SK-N-SH treated with all-trans-retinoic acid at 6 μM for 48 hours (cell line): ENCODE measurements around the gene TMEM51.

ENCODE experiments used
- ATAC-seq: fragments of 200-7000 bp; cut with Tn5 transposase; 3 replicates; pipeline ENCODE4 v1.9.1; 2020; ENCODE audit warnings: mild to moderate bottlenecking, moderate library complexity
- ARNTL ChIP-seq: fragments of 450-650 bp; formaldehyde crosslinking; IDR thresholded peaks from 2 replicates; pipeline ENCODE4 v1.5.0; 2020; ENCODE audit warnings: low read depth, mild to moderate bottlenecking, moderate library complexity, borderline replicate concordance
- CREB5 ChIP-seq: fragments of 250-450 bp; sonication (Bioruptor Pico); IDR thresholded peaks from 2 replicates; pipeline ENCODE4 v1.5.1; 2020; ENCODE audit warnings: low read depth, mild to moderate bottlenecking, moderate library complexity
- CSDC2 ChIP-seq: fragments of 250-450 bp; sonication (Bioruptor Pico); IDR thresholded peaks from 2 replicates; pipeline ENCODE4 v1.5.0; 2020; ENCODE audit warnings: mild to moderate bottlenecking, moderate library complexity
- CSRNP3 ChIP-seq: fragments of 250-450 bp; sonication (Bioruptor Pico); IDR thresholded peaks from 2 replicates; pipeline ENCODE4 v1.5.1; 2021; ENCODE audit warnings: mild to moderate bottlenecking, moderate library complexity
- ESRRG ChIP-seq: fragments of 250-450 bp; sonication (Bioruptor Pico); IDR thresholded peaks from 2 replicates; pipeline ENCODE4 v1.6.1; 2021; ENCODE audit warnings: mild to moderate bottlenecking
- GLIS3 ChIP-seq: fragments of 250-450 bp; sonication (Bioruptor Pico); IDR thresholded peaks from 2 replicates; pipeline ENCODE4 v1.5.0; 2020; ENCODE audit warnings: mild to moderate bottlenecking, moderate library complexity
- ISL1 ChIP-seq: fragments of 250-450 bp; sonication (Bioruptor Pico); IDR thresholded peaks from 2 replicates; pipeline ENCODE4 v2.1.2; 2022; ENCODE audit warnings: mild to moderate bottlenecking, moderate library complexity
- OSR1 ChIP-seq: fragments of 250-450 bp; sonication (Bioruptor Pico); IDR thresholded peaks from 2 replicates; pipeline ENCODE4 v1.8.0; 2022; ENCODE audit warnings: moderate library complexity, mild to moderate bottlenecking, inconsistent platforms
- PPARA ChIP-seq: fragments of 250-450 bp; sonication (Bioruptor Pico); IDR thresholded peaks from 2 replicates; pipeline ENCODE4 v1.5.0; 2020; ENCODE audit warnings: mild to moderate bottlenecking, borderline replicate concordance
- TCF4 ChIP-seq: fragments of 250-450 bp; sonication (Bioruptor Pico); IDR thresholded peaks from 2 replicates; pipeline ENCODE4 v1.8.0; 2021; ENCODE audit warnings: mild to moderate bottlenecking, moderate library complexity, borderline replicate concordance
- TOX ChIP-seq: fragments of 250-450 bp; sonication (Bioruptor Pico); IDR thresholded peaks from 2 replicates; pipeline ENCODE4 v1.8.0; 2021; ENCODE audit warnings: mild to moderate bottlenecking, moderate library complexity, borderline replicate concordance
- ZFP3 ChIP-seq: fragments of 250-450 bp; sonication (Bioruptor Pico); IDR thresholded peaks from 2 replicates; pipeline ENCODE4 v1.5.0; 2020; ENCODE audit warnings: mild to moderate bottlenecking, moderate library complexity
- ZFP30 ChIP-seq: fragments of 450-650 bp; formaldehyde crosslinking; IDR thresholded peaks from 2 replicates; pipeline ENCODE4 v1.5.0; 2022; ENCODE audit warnings: mild to moderate bottlenecking, moderate library complexity
- ZNF565 ChIP-seq: fragments of 450-650 bp; formaldehyde crosslinking; conservative IDR thresholded peaks from 2 replicates; pipeline ENCODE4 v1.5.0; 2020; ENCODE audit warnings: low read depth, mild to moderate bottlenecking, moderate library complexity
- ZNF70 ChIP-seq: fragments of 450-650 bp; formaldehyde crosslinking; IDR thresholded peaks from 2 replicates; pipeline ENCODE4 v1.5.0; 2020; ENCODE audit warnings: mild to moderate bottlenecking, moderate library complexity
- TF ChIP-seq, protein P1 (sequence below): fragments of 250-450 bp; sonication (Bioruptor Pico); IDR thresholded peaks from 2 replicates; pipeline ENCODE4 v1.8.0; 2020; ENCODE audit warnings: mild to moderate bottlenecking, moderate library complexity, borderline replicate concordance
- TF ChIP-seq, protein P2 (sequence below): fragments of 250-450 bp; sonication (Bioruptor Pico); IDR thresholded peaks from 2 replicates; pipeline ENCODE4 v1.8.0; 2021; ENCODE audit warnings: low read depth, mild to moderate bottlenecking, moderate library complexity, borderline replicate concordance
- TF ChIP-seq, protein P3 (sequence below): fragments of 250-450 bp; sonication (Bioruptor Pico); IDR thresholded peaks from 2 replicates; pipeline ENCODE4 v1.5.0; 2020; ENCODE audit warnings: mild to moderate bottlenecking, moderate library complexity

Gene TMEM51

GRCh38 chr1:15153184-15153841, at the start of gene TMEM51:
Gene TMEM51, plus strand, starts transcription at chr1:15153747. Its CDS starts 61,341 bp downstream, at chr1:15215088.
- peak; percentile 67 for ATAC-seq
- TF ChIP-seq GLIS3, result no peak
- no peak for TF ChIP-seq CSRNP3 (CRISPR knock-in tag)
- TF ChIP-seq PPARA, result no peak
- TF ChIP-seq ARNTL (CRISPR knock-in tag), result no peak
- TF ChIP-seq TOX (CRISPR knock-in tag), result no peak
- TF ChIP-seq ZNF70, result no peak
- TF ChIP-seq ISL1 (CRISPR knock-in tag), result no peak
- TF ChIP-seq, protein P1, sequence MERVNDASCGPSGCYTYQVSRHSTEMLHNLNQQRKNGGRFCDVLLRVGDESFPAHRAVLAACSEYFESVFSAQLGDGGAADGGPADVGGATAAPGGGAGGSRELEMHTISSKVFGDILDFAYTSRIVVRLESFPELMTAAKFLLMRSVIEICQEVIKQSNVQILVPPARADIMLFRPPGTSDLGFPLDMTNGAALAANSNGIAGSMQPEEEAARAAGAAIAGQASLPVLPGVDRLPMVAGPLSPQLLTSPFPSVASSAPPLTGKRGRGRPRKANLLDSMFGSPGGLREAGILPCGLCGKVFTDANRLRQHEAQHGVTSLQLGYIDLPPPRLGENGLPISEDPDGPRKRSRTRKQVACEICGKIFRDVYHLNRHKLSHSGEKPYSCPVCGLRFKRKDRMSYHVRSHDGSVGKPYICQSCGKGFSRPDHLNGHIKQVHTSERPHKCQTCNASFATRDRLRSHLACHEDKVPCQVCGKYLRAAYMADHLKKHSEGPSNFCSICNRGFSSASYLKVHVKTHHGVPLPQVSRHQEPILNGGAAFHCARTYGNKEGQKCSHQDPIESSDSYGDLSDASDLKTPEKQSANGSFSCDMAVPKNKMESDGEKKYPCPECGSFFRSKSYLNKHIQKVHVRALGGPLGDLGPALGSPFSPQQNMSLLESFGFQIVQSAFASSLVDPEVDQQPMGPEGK (CRISPR knock-in tag), result no peak

DNA sequence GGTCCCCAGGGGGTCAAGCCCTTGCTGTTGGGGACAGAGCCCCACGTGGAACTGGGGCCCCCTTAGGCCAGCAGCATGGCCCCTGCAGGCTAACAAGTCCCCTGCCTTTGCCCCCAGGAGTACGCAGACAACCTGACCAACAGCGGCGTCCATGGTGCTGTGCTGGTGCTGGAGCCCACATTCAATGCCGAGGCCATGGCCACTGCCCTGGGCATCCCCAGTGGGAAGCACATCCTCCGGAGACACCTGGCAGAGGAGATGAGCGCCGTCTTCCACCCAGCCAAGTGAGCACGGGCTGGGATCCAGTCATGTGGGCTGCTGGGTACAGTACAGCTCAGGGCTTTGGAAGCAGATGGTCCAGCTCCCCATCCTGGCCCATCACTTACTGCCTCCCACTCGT, 49.6 kb upstream of the TMEM51 start:
- TF ChIP-seq CSRNP3 (CRISPR knock-in tag), result no peak
- TF ChIP-seq, protein P1 (CRISPR knock-in tag), result no peak
- no peak for TF ChIP-seq ZFP30
- TF ChIP-seq ESRRG, result no peak
- no peak for TF ChIP-seq OSR1 (CRISPR knock-in tag)
- TF ChIP-seq, protein P2, sequence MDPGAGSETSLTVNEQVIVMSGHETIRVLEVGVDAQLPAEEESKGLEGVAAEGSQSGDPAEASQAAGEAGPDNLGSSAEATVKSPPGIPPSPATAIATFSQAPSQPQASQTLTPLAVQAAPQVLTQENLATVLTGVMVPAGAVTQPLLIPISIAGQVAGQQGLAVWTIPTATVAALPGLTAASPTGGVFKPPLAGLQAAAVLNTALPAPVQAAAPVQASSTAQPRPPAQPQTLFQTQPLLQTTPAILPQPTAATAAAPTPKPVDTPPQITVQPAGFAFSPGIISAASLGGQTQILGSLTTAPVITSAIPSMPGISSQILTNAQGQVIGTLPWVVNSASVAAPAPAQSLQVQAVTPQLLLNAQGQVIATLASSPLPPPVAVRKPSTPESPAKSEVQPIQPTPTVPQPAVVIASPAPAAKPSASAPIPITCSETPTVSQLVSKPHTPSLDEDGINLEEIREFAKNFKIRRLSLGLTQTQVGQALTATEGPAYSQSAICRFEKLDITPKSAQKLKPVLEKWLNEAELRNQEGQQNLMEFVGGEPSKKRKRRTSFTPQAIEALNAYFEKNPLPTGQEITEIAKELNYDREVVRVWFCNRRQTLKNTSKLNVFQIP (CRISPR knock-in tag), result no peak
- TF ChIP-seq GLIS3, result no peak
- no peak for TF ChIP-seq ISL1 (CRISPR knock-in tag)
- no peak for TF ChIP-seq ZNF70
- TF ChIP-seq CREB5 (CRISPR knock-in tag), result no peak
- TF ChIP-seq, protein P3, sequence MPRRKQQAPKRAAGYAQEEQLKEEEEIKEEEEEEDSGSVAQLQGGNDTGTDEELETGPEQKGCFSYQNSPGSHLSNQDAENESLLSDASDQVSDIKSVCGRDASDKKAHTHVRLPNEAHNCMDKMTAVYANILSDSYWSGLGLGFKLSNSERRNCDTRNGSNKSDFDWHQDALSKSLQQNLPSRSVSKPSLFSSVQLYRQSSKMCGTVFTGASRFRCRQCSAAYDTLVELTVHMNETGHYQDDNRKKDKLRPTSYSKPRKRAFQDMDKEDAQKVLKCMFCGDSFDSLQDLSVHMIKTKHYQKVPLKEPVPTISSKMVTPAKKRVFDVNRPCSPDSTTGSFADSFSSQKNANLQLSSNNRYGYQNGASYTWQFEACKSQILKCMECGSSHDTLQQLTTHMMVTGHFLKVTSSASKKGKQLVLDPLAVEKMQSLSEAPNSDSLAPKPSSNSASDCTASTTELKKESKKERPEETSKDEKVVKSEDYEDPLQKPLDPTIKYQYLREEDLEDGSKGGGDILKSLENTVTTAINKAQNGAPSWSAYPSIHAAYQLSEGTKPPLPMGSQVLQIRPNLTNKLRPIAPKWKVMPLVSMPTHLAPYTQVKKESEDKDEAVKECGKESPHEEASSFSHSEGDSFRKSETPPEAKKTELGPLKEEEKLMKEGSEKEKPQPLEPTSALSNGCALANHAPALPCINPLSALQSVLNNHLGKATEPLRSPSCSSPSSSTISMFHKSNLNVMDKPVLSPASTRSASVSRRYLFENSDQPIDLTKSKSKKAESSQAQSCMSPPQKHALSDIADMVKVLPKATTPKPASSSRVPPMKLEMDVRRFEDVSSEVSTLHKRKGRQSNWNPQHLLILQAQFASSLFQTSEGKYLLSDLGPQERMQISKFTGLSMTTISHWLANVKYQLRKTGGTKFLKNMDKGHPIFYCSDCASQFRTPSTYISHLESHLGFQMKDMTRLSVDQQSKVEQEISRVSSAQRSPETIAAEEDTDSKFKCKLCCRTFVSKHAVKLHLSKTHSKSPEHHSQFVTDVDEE (CRISPR knock-in tag), result no peak
- no peak for TF ChIP-seq CSDC2
- no peak for TF ChIP-seq TOX (CRISPR knock-in tag)
- no peak for TF ChIP-seq ZFP3 (CRISPR knock-in tag)
- TF ChIP-seq TCF4 (CRISPR knock-in tag), result no peak
- TF ChIP-seq ARNTL (CRISPR knock-in tag), result no peak
- no peak for TF ChIP-seq ZNF565 (CRISPR knock-in tag)
- no peak for TF ChIP-seq PPARA
- ATAC-seq, result no peak
